ENCODE data around the gene SCYGR3. TPM values are rescaled to one million over a fixed set of nuclear protein-coding genes. Genes with fewer than 3 reads are reported as not detected.

SCYGR3 gene
- polyA plus RNA-seq, 1 donor from 2014 or later: not detected

DNA sequence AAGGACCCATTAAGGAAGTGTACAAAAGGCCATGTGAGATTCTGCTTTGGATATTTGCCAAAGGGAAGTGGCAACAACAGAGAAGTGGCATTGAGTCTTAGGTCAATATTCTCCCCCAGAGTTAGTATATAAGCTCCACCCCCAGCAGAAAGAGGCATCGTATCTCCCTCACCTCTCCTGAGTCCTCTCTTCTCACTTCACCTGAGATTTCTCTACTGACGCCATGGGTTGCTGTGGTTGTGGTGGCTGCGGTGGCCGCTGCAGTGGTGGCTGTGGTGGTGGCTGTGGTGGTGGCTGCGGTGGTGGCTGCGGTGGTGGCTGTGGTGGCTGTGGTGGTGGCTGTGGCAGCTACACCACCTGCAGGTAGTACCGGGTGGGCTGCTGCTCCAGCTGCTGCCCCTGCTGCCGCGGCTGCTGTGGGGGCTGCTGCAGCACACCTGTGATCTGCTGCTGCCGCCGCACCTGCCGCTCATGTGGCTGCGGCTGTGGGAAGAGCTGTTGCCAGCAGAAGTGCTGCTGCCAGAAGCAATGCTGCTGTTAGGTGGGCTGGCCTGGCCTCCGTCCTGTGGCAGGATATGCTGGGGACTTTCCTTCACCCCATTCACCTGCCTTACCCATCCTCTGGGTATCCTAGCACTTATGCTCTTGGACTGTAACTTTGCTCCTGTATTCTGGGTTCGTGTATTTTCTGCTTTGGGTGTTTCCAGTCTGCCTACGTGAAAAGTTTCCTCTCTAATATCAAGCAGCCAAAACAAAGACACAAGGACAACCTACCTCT, 5.9 kb downstream of the SCYGR3 start:
- Histone ChIP-seq H3K9me2 (ENCODE audit: insufficient read depth, low read length) (no peaks in the 10 kb centered on the region), H3K27ac (ENCODE audit: low read length) (no peak overlapping the region), H4K20me1 (ENCODE audit: insufficient read depth) (no peaks in the 10 kb centered on the region), H2AFZ (ENCODE audit: low read depth, low read length) (no peak overlapping the region), H3F3A (ENCODE audit: insufficient read depth, low read length, poor library complexity, severe bottlenecking) (no peaks in the 10 kb centered on the region), H3K4me3 (ENCODE audit: low read length) (no peak overlapping the region), H3K9me3 (ENCODE audit: low read length) (no peaks in the 10 kb centered on the region), H3K27me3 (ENCODE audit: insufficient read depth, low read depth, low read length) (no peaks in the 10 kb centered on the region), H3K79me2 (replicated peaks; ENCODE audit: insufficient read depth, low read length) (no peaks in the 10 kb centered on the region), H3K36me3 (ENCODE audit: insufficient read depth, low read length) (no peaks in the 10 kb centered on the region), H3K9ac (ENCODE audit: low read length) (no peak overlapping the region), H3K4me2 (ENCODE audit: low read length) (no peak overlapping the region)
- no peak for TF ChIP-seq POLR2AphosphoS5 (IDR thresholded peaks at IDR 0.05)
- TF ChIP-seq RAD21 (conservative IDR thresholded peaks at IDR 0.05): no peak
- TF ChIP-seq CTCF (IDR thresholded peaks at IDR 0.05; ENCODE audit: poor library complexity, severe bottlenecking): no peak
- TF ChIP-seq EZH2 (IDR thresholded peaks at IDR 0.05; ENCODE audit: borderline replicate concordance, insufficient read depth, low read length, poor library complexity, severe bottlenecking): no peak
- TF ChIP-seq REST (IDR thresholded peaks at IDR 0.05; ENCODE audit: borderline replicate concordance): no peak
- TF ChIP-seq EP300 (conservative IDR thresholded peaks at IDR 0.05; ENCODE audit: poor library complexity, severe bottlenecking): no peak

DNA sequence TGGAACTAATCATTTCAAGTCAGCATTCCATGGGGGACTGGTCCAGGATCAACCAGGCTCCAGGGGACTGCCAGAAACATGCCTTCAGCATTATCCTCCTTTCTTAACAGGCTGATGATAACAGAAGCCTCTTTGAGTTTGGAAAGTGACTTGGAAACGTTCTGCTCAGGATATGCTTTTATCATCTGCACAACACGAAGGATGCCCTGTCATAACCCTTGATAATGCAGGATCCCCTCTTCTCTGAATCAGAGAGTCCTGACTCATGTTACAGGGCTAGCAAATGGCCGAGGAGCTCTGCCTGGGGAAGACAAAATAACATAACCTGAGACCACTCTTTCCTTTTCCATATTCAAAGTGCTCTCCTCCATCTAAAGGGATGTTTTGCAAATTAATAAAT, 6.7 kb downstream of the SCYGR3 start:
- Histone ChIP-seq H3K79me2 (replicated peaks; ENCODE audit: insufficient read depth, low read length) (no peaks in the 10 kb centered on the region), H2AFZ (ENCODE audit: low read depth, low read length) (no peak overlapping the region), H3K9ac (ENCODE audit: low read length) (no peak overlapping the region), H3K27me3 (ENCODE audit: insufficient read depth, low read depth, low read length) (no peaks in the 10 kb centered on the region), H3K27ac (ENCODE audit: low read length) (no peak overlapping the region), H3K4me2 (ENCODE audit: low read length) (no peak overlapping the region), H3F3A (ENCODE audit: insufficient read depth, low read length, poor library complexity, severe bottlenecking) (no peaks in the 10 kb centered on the region), H4K20me1 (ENCODE audit: insufficient read depth) (no peaks in the 10 kb centered on the region), H3K9me3 (ENCODE audit: low read length) (no peaks in the 10 kb centered on the region), H3K9me2 (ENCODE audit: insufficient read depth, low read length) (no peaks in the 10 kb centered on the region), H3K4me3 (ENCODE audit: low read length) (no peak overlapping the region), H3K36me3 (ENCODE audit: insufficient read depth, low read length) (no peaks in the 10 kb centered on the region)
- TF ChIP-seq EZH2 (IDR thresholded peaks at IDR 0.05; ENCODE audit: borderline replicate concordance, insufficient read depth, low read length, poor library complexity, severe bottlenecking) (no peak), POLR2AphosphoS5 (IDR thresholded peaks at IDR 0.05) (no peak), EP300 (conservative IDR thresholded peaks at IDR 0.05; ENCODE audit: poor library complexity, severe bottlenecking) (no peak), SMC3 (conservative IDR thresholded peaks at IDR 0.05; ENCODE audit: poor library complexity) (no peak), CTCF (IDR thresholded peaks at IDR 0.05; ENCODE audit: poor library complexity, severe bottlenecking) (no peak), REST (IDR thresholded peaks at IDR 0.05; ENCODE audit: borderline replicate concordance) (no peak), TAF1 (IDR thresholded peaks at IDR 0.05; ENCODE audit: low read depth) (no peak), RAD21 (conservative IDR thresholded peaks at IDR 0.05) (no peak)
